ENCODE measurements around the gene CPEB3.

GRCh38 chr10:92241158-92241500, 49.7 kb downstream of the CPEB3 start:
- TF ChIP-seq CTCF (IDR thresholded peaks at IDR 0.05) (no peak), POLR2A (IDR thresholded peaks at IDR 0.05) (no peak), EP300 (IDR thresholded peaks at IDR 0.05) (no peak)

Data from ovary (tissue), 3 donors.